HCT116 (cell line): Measurements from ENCODE around the gene NDUFS2. TPM values are rescaled to one million over a fixed set of nuclear protein-coding genes. Genes with fewer than 3 reads are reported as not detected.

Experiments used
- ATAC-seq: fragments of 200-7000 bp; cut with Tn5 transposase; 2 replicates; pipeline ENCODE4 v1.9.1; 2020; ENCODE audit warnings: mild to moderate bottlenecking, moderate library complexity
- BruUV-seq: library from RNA; stranded (reverse); fragments of 400-500 nt; replicated peaks from 2 replicates; lab custom pipeline; 2021; lab: Mats Ljungman, UMichigan
- CTCF ChIA-PET: fragments of 300-600 bp; sonication (Branson Sonifier 250); formaldehyde crosslinking; loops from one replicate; lab custom pipeline; 2021; ENCODE audit warnings: antibody characterized with exemption; lab: Charles Lee
- POLR2A ChIA-PET: fragments of 300-600, 350-600 bp; sonication (Branson Sonifier 250); formaldehyde crosslinking; loops from one replicate; lab custom pipeline; 2021; ENCODE audit warnings: antibody characterized with exemption; lab: Charles Lee
- RAD21 ChIA-PET, 2 experiments: fragments of 300-600 bp; sonication (Branson Sonifier 250); formaldehyde crosslinking; loops; one replicate each; lab custom pipeline; 2023; ENCODE audit warnings: low total read pairs in 2 of 2; ENCODE audit not compliant: uncharacterized antibody in 2 of 2, unreplicated experiment in 2 of 2, low non-redundant PET in 1 of 2; lab: Charles Lee
- DNase-seq: peaks from one replicate; pipeline ENCODE4 v3.0.0-alpha.2; 2010; ENCODE audit warnings: low read depth, low spot score
- H2AFZ ChIP-seq: fragments of 200-600 bp; shearing (Covaris generic), sonication (generic); 2 replicates; pipeline ENCODE4 v1.6.1; 2017; ENCODE audit warnings: low read depth, mixed run types, mixed read lengths, antibody characterized with exemption, low read length; ENCODE audit not compliant: poor library complexity, severe bottlenecking
- H3K27ac ChIP-seq: 2 replicates; pipeline ENCODE4 v1.5.1; 2012; ENCODE audit warnings: low read depth, low read length
- H3K27me3 ChIP-seq: fragments of 200-600 bp; sonication (generic); 2 replicates; pipeline ENCODE4 v1.6.1; 2016; ENCODE audit warnings: mixed run types, low read length, mixed read lengths; ENCODE audit not compliant: insufficient read depth
- H3K36me3 ChIP-seq, 2 experiments: fragments of 200-500 bp in 1 of 2; fragments of 200-600 bp in 1 of 2; sonication (Bioruptor generic) in 1 of 2; sonication (generic) in 1 of 2; 2 replicates each; pipeline versions ENCODE4 v1.5.1 to v1.6.1; 2014 to 2016; ENCODE audit warnings: low read length in 2 of 2, inconsistent platforms in 1 of 2, mixed read lengths in 1 of 2, mixed run types in 1 of 2; ENCODE audit not compliant: insufficient read depth in 2 of 2, control insufficient read depth in 1 of 2
- H3K4me1 ChIP-seq, 2 experiments: fragments of 200-600 bp in 1 of 2; sonication (generic) in 1 of 2; 2 replicates each; pipeline versions ENCODE4 v1.5.1 to v1.6.1; 2012 to 2017; ENCODE audit warnings: low read length in 2 of 2, inconsistent platforms in 1 of 2, mild to moderate bottlenecking in 1 of 2, mixed read lengths in 1 of 2, mixed run types in 1 of 2, moderate library complexity in 1 of 2; ENCODE audit not compliant: insufficient read depth in 2 of 2, control insufficient read depth in 1 of 2
- H3K4me2 ChIP-seq: fragments of 200-600 bp; sonication (generic); 2 replicates; pipeline ENCODE4 v1.6.1; 2017; ENCODE audit warnings: mixed run types, low read length, mixed read lengths
- H3K4me3 ChIP-seq, 2 experiments: fragments of 200-600 bp in 1 of 2; sonication (generic) in 1 of 2; replicated peaks in 1 of 2; 2 replicates each; pipeline ENCODE4 v1.5.1; 2011 to 2016; ENCODE audit warnings: low read length in 2 of 2, control low read depth in 1 of 2, low read depth in 1 of 2, mild to moderate bottlenecking in 1 of 2, mixed read lengths in 1 of 2, mixed run types in 1 of 2
- H3K79me2 ChIP-seq: fragments of 200-600 bp; sonication (generic); 2 replicates; pipeline ENCODE4 v1.6.1; 2017; ENCODE audit warnings: mild to moderate bottlenecking, mixed run types, low read length, moderate library complexity, mixed read lengths; ENCODE audit not compliant: insufficient read depth
- H3K9ac ChIP-seq: fragments of 200-600 bp; sonication (generic); 2 replicates; pipeline ENCODE4 v1.6.1; 2016; ENCODE audit warnings: low read length, mixed read lengths
- H3K9me2 ChIP-seq: fragments of 200-600 bp; sonication (generic), shearing (Covaris generic); 2 replicates; pipeline ENCODE4 v1.6.1; 2017; ENCODE audit warnings: mixed run types, mild to moderate bottlenecking, moderate library complexity; ENCODE audit not compliant: insufficient read depth
- H3K9me3 ChIP-seq, 2 experiments: fragments of 200-500 bp in 1 of 2; fragments of 200-600 bp in 1 of 2; sonication (Bioruptor generic) in 1 of 2; sonication (generic) in 1 of 2; 2 replicates each; pipeline ENCODE4 v1.6.1; 2014 to 2017; ENCODE audit warnings: low read length in 2 of 2, mixed read lengths in 2 of 2, inconsistent platforms in 1 of 2, low read depth in 1 of 2, mild to moderate bottlenecking in 1 of 2, mixed run types in 1 of 2, moderate library complexity in 1 of 2; ENCODE audit not compliant: control insufficient read depth in 1 of 2, insufficient read depth in 1 of 2
- H4K20me1 ChIP-seq: fragments of 200-600 bp; sonication (generic), shearing (Covaris generic); 2 replicates; pipeline ENCODE4 v1.6.1; 2017; ENCODE audit warnings: mixed run types, mild to moderate bottlenecking, moderate library complexity; ENCODE audit not compliant: insufficient read depth
- CBX3 ChIP-seq: IDR thresholded peaks from 2 replicates; pipeline ENCODE4 v1.6.1; 2012; ENCODE audit warnings: low read depth
- EZH2phosphoT487 ChIP-seq: fragments of 200-600 bp; IDR thresholded peaks from 2 replicates; pipeline ENCODE4 v1.6.1; 2018; ENCODE audit warnings: antibody characterized with exemption, borderline replicate concordance
- JUND ChIP-seq: IDR thresholded peaks from 2 replicates; pipeline ENCODE4 v1.6.1; 2012
- POLR2A ChIP-seq: IDR thresholded peaks from 2 replicates; pipeline ENCODE4 v1.7.0; 2011; ENCODE audit warnings: borderline replicate concordance; ENCODE audit not compliant: insufficient read depth, insufficient read length; ENCODE audit errors: extremely low read depth
- POLR2AphosphoS5 ChIP-seq: IDR thresholded peaks from 2 replicates; pipeline ENCODE4 v1.6.1; 2011; ENCODE audit warnings: mild to moderate bottlenecking, low read depth, low read length, moderate library complexity
- RAD21 ChIP-seq: IDR thresholded peaks from 2 replicates; pipeline ENCODE4 v1.6.1; 2012; ENCODE audit warnings: low read depth, mild to moderate bottlenecking
- SRF ChIP-seq: IDR thresholded peaks from 2 replicates; pipeline ENCODE4 v1.6.1; 2012; ENCODE audit warnings: low read depth
- intact Hi-C: fragments of 100-400 bp; cut with micrococcal nuclease; formaldehyde crosslinking; loops from 2 replicates; pipeline ENCODE4 v1.10.0; 2022
- total RNA-seq: library from RNA; stranded (reverse); gene quantifications from one replicate; pipeline ENCODE4 v1.2.1, GENCODE V29; 2021; ENCODE audit not compliant: unreplicated experiment
- TF ChIP-seq, protein P1 (sequence below), 3 experiments: fragments of 200-600 bp in 1 of 3; sonication (generic) in 1 of 3; IDR thresholded peaks in 2 of 3; conservative IDR thresholded peaks in 1 of 3; 2 replicates each; pipeline ENCODE4 v1.5.1; 2012 to 2017; ENCODE audit warnings: low read depth in 2 of 3, low read length in 2 of 3, antibody characterized with exemption in 1 of 3, borderline replicate concordance in 1 of 3, control low read depth in 1 of 3, mild to moderate bottlenecking in 1 of 3, mixed read lengths in 1 of 3, mixed run types in 1 of 3, moderate library complexity in 1 of 3; ENCODE audit not compliant: insufficient read depth in 1 of 3

Gene NDUFS2
- total RNA-seq, 1 experiment from 2014 or later = 82.7 TPM

DNA sequence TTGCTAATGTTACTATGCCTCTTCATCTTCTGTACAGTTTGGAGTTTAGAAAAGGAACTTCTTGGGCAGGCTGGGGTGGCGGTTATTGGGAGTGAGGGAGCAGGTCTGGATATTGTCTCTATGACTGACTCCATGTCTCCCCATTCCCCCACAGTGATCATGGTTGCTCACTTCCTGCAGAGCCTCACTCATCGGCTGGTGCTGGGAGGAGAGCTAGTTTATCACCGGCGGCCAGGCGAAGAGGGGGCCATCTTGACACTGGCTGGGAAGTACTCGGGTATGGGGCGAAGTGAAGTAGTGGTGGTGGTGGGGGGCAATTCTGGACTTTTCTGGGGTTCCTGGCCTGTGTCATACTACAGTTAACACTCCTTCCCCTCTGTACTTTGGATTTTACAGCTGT lies 25.9 kb downstream of the NDUFS2 start:
- POLR2A ChIA-PET = no interaction called here
- peak overlapping the region; percentile 93 for H3K4me2 ChIP-seq
- no peaks in the 10 kb centered on the region for H3K9me2 ChIP-seq
- no peak for ATAC-seq
- intact Hi-C loops = no loop called here
- no peak overlapping the region for H3K4me3 ChIP-seq
- RAD21 ChIA-PET = interaction anchor here in 1 of 2 experiments (1.3 kb wide), 1 partner anchor 63 kb away, joined by 5 read pairs; no protein-coding TSS in a partner anchor
- H3K79me2 ChIP-seq = no peaks in the 10 kb centered on the region
- H2AFZ ChIP-seq = no peak overlapping the region
- no peaks in the 10 kb centered on the region for H3K9me3 ChIP-seq
- H3K9ac ChIP-seq = no peak overlapping the region
- H3K4me1 ChIP-seq = peaks cover 14 to 24% of the 10 kb centered on the region in 2 experiments; a peak in 3 of 4 replicates
- H3K27me3 ChIP-seq = no peaks in the 10 kb centered on the region
- TF ChIP-seq SRF (no peak), CBX3 (no peak), POLR2A (no peak)
- TF ChIP-seq, all 23 proteins: peak for 0
- BruUV-seq = no TSS peak
- H3K36me3 ChIP-seq = peaks cover 4 to 17% of the 10 kb centered on the region in 2 experiments
- H3K27ac ChIP-seq = peak overlapping the region; percentile 69; the same call in 1 of the 2 replicates
- CTCF ChIA-PET = interaction anchor here (3.0 to 3.1 kb wide), 3 partner anchors 64 to 154 kb away, joined by 20 to 46 read pairs (median 26); no protein-coding TSS in a partner anchor
- H4K20me1 ChIP-seq = no peaks in the 10 kb centered on the region
- no peak for DNase-seq

DNA sequence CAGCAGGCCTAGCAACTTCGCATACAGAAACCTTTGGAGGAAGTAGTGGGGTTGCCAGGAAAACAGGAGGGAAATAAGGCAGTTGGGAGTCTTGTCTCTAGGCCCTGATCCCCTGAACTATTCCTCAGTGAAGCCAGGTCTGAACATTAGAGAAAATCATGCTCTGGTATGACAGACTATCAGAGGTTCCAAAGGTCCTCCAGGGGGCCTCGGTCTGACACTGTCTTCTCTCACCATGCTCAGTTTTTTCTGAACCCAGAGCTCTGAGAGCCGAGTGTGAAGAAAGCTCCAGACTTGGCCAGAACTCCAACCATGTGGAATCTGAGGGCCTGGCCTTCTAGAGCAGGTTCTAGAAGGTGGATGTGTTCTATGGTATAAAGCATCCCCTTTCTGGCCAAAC lies 27.7 kb downstream of the NDUFS2 start:
- Histone ChIP-seq H3K27ac (no peak overlapping the region), H3K27me3 (no peaks in the 10 kb centered on the region), H4K20me1 (no peaks in the 10 kb centered on the region), H3K9me3 (no peaks in the 10 kb centered on the region), H3K9ac (no peak overlapping the region), H3K4me2 (no peak overlapping the region), H3K79me2 (no peaks in the 10 kb centered on the region), H3K4me1 (peaks cover 14 to 24% of the 10 kb centered on the region in 2 experiments; a peak in 3 of 4 replicates), H3K9me2 (no peaks in the 10 kb centered on the region), H2AFZ (no peak overlapping the region), H3K36me3 (peaks cover 4 to 17% of the 10 kb centered on the region in 2 experiments), H3K4me3 (no peak overlapping the region)
- BruUV-seq = no TSS peak
- no peak for DNase-seq
- ATAC-seq = no peak
- ChIA-PET RAD21 (interaction anchor here in 1 of 2 experiments (1.0 kb wide), 1 partner anchor 76 kb away, joined by 3 read pairs; no protein-coding TSS in a partner anchor), CTCF (interaction anchor here (1.1 to 1.7 kb wide), 2 partner anchors 48 to 152 kb away, joined by 3 to 11 read pairs; no protein-coding TSS in a partner anchor), POLR2A (no interaction called here)
- intact Hi-C loops = no loop called here
- TF ChIP-seq RAD21 = peak; percentile 33; the same call in 1 of the 2 replicates
- no peak for TF ChIP-seq JUND
- no peak for TF ChIP-seq POLR2AphosphoS5
- TF ChIP-seq, protein P1, sequence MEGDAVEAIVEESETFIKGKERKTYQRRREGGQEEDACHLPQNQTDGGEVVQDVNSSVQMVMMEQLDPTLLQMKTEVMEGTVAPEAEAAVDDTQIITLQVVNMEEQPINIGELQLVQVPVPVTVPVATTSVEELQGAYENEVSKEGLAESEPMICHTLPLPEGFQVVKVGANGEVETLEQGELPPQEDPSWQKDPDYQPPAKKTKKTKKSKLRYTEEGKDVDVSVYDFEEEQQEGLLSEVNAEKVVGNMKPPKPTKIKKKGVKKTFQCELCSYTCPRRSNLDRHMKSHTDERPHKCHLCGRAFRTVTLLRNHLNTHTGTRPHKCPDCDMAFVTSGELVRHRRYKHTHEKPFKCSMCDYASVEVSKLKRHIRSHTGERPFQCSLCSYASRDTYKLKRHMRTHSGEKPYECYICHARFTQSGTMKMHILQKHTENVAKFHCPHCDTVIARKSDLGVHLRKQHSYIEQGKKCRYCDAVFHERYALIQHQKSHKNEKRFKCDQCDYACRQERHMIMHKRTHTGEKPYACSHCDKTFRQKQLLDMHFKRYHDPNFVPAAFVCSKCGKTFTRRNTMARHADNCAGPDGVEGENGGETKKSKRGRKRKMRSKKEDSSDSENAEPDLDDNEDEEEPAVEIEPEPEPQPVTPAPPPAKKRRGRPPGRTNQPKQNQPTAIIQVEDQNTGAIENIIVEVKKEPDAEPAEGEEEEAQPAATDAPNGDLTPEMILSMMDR (IDR thresholded peaks at IDR 0.05 in 2 of 3, conservative IDR thresholded peaks at IDR 0.05 in 1 of 3; ENCODE audit: borderline replicate concordance in 1 of 3, insufficient read depth in 1 of 3, low read depth in 2 of 3, low read length in 2 of 3) = peak; percentile 24 to 34 (median 27); a peak in 5 of 6 replicates
- no peak for TF ChIP-seq EZH2phosphoT487
